Activated naive CD4-positive, alpha-beta T cell treated with Interleukin-2 at 50 U/mL for 16 hours (primary cell): ENCODE results near the gene ACR.

Source experiments
- DNase-seq: peaks from one replicate; pipeline ENCODE4 v3.0.0-alpha.2; 2020

The ACR gene

GRCh38 chr22:50737728-50738648 is at the start of gene ACR:
Gene ACR, plus strand, starts transcription at chr22:50738204. Its CDS starts 32 bp downstream, at chr22:50738236.
- DNase-seq: no peak

- no peak for DNase-seq
These were observed 49.6 kb upstream of the ACR start for GRCh38 chr22:50688448-50688847.

- peak; percentile 22 for DNase-seq
These were observed 46.5 kb upstream of the ACR start for GRCh38 chr22:50691521-50691920.

- no peak for DNase-seq
These were observed 44.5 kb upstream of the ACR start for GRCh38 chr22:50693462-50693861.

- DNase-seq: no peak
These were observed 43.9 kb upstream of the ACR start for GRCh38 chr22:50694099-50694605.

- no peak for DNase-seq
These were observed 43.1 kb upstream of the ACR start for GRCh38 chr22:50694766-50695420.

GRCh38 chr22:50695421-50696250 is 42.4 kb upstream of the ACR start:
- no peak for DNase-seq

- no peak for DNase-seq
These were observed 41.7 kb upstream of the ACR start for GRCh38 chr22:50696251-50696798.

- no peak for DNase-seq
These were observed 41.0 kb upstream of the ACR start for GRCh38 chr22:50696799-50697561.

- DNase-seq: no peak
These were observed 40.1 kb upstream of the ACR start for GRCh38 chr22:50697667-50698506.

- DNase-seq: no peak
These were observed 39.5 kb upstream of the ACR start for GRCh38 chr22:50698546-50698945.

- no peak for DNase-seq
These were observed 38.8 kb upstream of the ACR start for GRCh38 chr22:50699001-50699755.

- no peak for DNase-seq
These were observed 38.1 kb upstream of the ACR start for GRCh38 chr22:50699756-50700386.

GRCh38 chr22:50700387-50701075 is 37.5 kb upstream of the ACR start:
- DNase-seq: no peak

- no peak for DNase-seq
These were observed 37.0 kb upstream of the ACR start for GRCh38 chr22:50701076-50701419.

- DNase-seq: no peak
These were observed 36.4 kb upstream of the ACR start for GRCh38 chr22:50701428-50702154.

- DNase-seq: no peak
These were observed 35.7 kb upstream of the ACR start for GRCh38 chr22:50702261-50702671.
